Parathyroid adenoma (tissue), 2 donors: ENCODE results near the gene CAMTA1.
"Not testable (repeated sequence)": the region's sequence is repeated elsewhere in the genome, so short reads cannot be mapped to it uniquely, and the experiment has no call there.

Source experiments
- H2AFZ ChIP-seq: fragments of 300-600 bp; sonication (generic); one replicate; pipeline ENCODE4 v1.7.0; 2017; ENCODE audit warnings: antibody characterized with exemption, mild to moderate bottlenecking
- H3K27ac ChIP-seq: fragments of 300-600 bp; sonication (generic); one replicate; pipeline ENCODE4 v1.7.0; 2017
- H3K27me3 ChIP-seq: fragments of 300-600 bp; sonication (generic); one replicate; pipeline ENCODE4 v1.7.0; 2017; ENCODE audit warnings: low read length; ENCODE audit not compliant: control insufficient read depth, insufficient read depth
- H3K36me3 ChIP-seq: fragments of 300-600 bp; sonication (generic); one replicate; pipeline ENCODE4 v1.7.0; 2017; ENCODE audit warnings: low read length; ENCODE audit not compliant: control insufficient read depth, insufficient read depth
- H3K4me1 ChIP-seq: fragments of 300-600 bp; sonication (generic); one replicate; pipeline ENCODE4 v1.7.0; 2017; ENCODE audit warnings: control low read depth
- H3K4me2 ChIP-seq: fragments of 300-600 bp; sonication (generic); one replicate; pipeline ENCODE4 v1.7.0; 2017; ENCODE audit warnings: low read length
- H3K4me3 ChIP-seq: fragments of 300-600 bp; sonication (generic); one replicate; pipeline ENCODE4 v1.7.0; 2017; ENCODE audit warnings: low read depth, low read length
- H3K79me2 ChIP-seq: fragments of 300-600 bp; sonication (generic); one replicate; pipeline ENCODE4 v1.7.0; 2017; ENCODE audit warnings: control low read depth
- H3K9ac ChIP-seq: fragments of 300-600 bp; sonication (generic); one replicate; pipeline ENCODE4 v1.7.0; 2017; ENCODE audit warnings: mild to moderate bottlenecking
- H3K9me3 ChIP-seq: fragments of 300-600 bp; sonication (generic); one replicate; pipeline ENCODE4 v1.7.0; 2017; ENCODE audit warnings: low read length; ENCODE audit not compliant: control insufficient read depth
- TF ChIP-seq, protein P1 (sequence below): fragments of 300-600 bp; sonication (generic); IDR thresholded peaks from one replicate; pipeline ENCODE4 v1.7.0; 2017; ENCODE audit warnings: antibody characterized with exemption, mild to moderate bottlenecking
- donor health status: primary hyperparathyroidism.

The CAMTA1 gene

DNA sequence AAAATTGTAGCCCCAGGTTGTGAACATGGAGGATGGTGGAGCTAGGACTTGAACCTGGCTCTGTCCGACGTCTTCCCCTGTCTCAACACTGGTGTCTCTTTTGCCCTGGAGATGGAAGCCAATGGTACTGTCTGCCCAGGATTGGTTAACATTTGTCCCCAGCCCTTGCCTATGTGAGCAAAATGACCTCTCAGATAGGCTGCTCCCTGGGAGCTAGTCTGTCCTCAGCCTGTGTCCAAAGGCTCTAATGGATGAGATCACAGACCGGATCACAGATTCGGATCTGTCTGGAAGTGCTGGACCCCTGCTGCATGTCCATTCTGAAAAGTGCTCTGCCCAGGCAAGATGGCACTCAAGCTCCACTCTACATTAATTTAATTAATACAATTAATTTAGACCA lies 591.4 kb downstream of the CAMTA1 start:
- H3K79me2 ChIP-seq = no peaks in the 10 kb centered on the region
- H3K27ac ChIP-seq = no peak overlapping the region
- no peak overlapping the region for H3K4me3 ChIP-seq
- H3K4me1 ChIP-seq = peaks cover 8% of the 10 kb centered on the region
- TF ChIP-seq, protein P1, sequence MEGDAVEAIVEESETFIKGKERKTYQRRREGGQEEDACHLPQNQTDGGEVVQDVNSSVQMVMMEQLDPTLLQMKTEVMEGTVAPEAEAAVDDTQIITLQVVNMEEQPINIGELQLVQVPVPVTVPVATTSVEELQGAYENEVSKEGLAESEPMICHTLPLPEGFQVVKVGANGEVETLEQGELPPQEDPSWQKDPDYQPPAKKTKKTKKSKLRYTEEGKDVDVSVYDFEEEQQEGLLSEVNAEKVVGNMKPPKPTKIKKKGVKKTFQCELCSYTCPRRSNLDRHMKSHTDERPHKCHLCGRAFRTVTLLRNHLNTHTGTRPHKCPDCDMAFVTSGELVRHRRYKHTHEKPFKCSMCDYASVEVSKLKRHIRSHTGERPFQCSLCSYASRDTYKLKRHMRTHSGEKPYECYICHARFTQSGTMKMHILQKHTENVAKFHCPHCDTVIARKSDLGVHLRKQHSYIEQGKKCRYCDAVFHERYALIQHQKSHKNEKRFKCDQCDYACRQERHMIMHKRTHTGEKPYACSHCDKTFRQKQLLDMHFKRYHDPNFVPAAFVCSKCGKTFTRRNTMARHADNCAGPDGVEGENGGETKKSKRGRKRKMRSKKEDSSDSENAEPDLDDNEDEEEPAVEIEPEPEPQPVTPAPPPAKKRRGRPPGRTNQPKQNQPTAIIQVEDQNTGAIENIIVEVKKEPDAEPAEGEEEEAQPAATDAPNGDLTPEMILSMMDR = no peak
- no peak overlapping the region for H3K4me2 ChIP-seq
- no peaks in the 10 kb centered on the region for H3K9me3 ChIP-seq
- H3K36me3 ChIP-seq = no peaks in the 10 kb centered on the region
- H3K27me3 ChIP-seq = no peaks in the 10 kb centered on the region
- no peak overlapping the region for H2AFZ ChIP-seq
- no peak overlapping the region for H3K9ac ChIP-seq

- Histone ChIP-seq H3K27ac (peak overlapping the region; percentile 81), H3K4me1 (peaks cover 8% of the 10 kb centered on the region), H3K9ac (no peak overlapping the region), H3K27me3 (no peaks in the 10 kb centered on the region), H3K9me3 (peaks cover 3% of the 10 kb centered on the region), H3K36me3 (no peaks in the 10 kb centered on the region), H3K4me3 (no peak overlapping the region), H2AFZ (no peak overlapping the region), H3K79me2 (no peaks in the 10 kb centered on the region), H3K4me2 (peak overlapping the region; percentile 7)
- TF ChIP-seq, protein P1 = no peak
Observed at GRCh38 chr1:7378346-7379130, 593.3 kb downstream of the CAMTA1 start.

DNA sequence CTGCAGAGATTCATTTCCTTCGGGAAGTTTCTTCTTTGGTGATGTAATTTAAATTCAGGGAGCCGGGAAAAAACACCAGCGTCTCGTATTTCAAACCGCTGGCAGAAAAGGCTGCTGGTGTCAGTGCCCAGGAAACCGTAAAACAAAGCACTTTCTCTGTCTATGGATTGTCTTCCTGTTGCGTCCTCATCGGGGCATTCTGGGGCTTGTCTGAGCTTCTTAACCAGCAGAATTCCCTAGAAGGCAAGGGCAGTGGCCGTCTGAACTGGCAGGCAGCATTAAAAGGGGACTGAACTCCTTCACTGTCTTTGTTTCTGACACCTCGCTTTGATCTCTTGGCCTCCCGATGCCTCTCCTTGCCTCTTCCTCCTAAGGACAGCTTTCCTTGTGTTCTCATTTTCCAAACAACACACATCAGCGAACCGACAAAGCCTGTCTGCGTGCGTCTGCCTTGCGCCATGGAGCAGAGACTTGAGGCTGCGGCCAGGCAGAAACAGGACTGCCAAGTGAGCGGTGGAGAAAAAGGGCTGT lies 594.3 kb downstream of the CAMTA1 start:
- peak overlapping the region; percentile 81 for H3K27ac ChIP-seq
- peak overlapping the region; percentile 7 for H3K4me2 ChIP-seq
- no peaks in the 10 kb centered on the region for H3K79me2 ChIP-seq
- peak overlapping the region; percentile 17 for H3K4me3 ChIP-seq
- no peak overlapping the region for H3K9ac ChIP-seq
- TF ChIP-seq, protein P1 = no peak
- H3K9me3 ChIP-seq = peaks cover 3% of the 10 kb centered on the region
- no peaks in the 10 kb centered on the region for H3K36me3 ChIP-seq
- H3K27me3 ChIP-seq = no peaks in the 10 kb centered on the region
- H2AFZ ChIP-seq = peak overlapping the region; percentile 60
- peaks cover 8% of the 10 kb centered on the region for H3K4me1 ChIP-seq

DNA sequence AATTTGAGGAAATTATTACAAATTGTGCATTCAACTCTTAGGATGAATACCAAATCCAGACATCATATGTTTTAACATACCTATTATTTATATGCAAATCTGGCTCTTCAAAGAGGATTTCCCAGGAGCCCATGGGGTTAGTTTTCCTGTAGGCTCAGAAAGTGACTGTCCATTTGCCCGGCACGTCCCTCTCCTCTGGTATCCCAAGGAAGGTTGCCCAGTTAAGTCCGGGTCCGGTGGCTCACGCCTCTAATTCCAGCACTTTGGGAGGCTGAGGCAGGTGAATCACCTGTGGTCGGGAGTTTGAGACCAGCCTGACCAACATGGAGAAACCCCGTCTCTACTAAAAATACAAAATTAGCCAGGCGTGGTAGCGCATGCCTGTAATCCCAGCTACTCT lies 594.8 kb downstream of the CAMTA1 start:
- H3K27ac ChIP-seq = peak overlapping the region; percentile 81
- not testable (repeated sequence) for H3K9ac ChIP-seq, H3K4me3 ChIP-seq, H3K79me2 ChIP-seq, H3K36me3 ChIP-seq, H3K9me3 ChIP-seq, H3K4me1 ChIP-seq, H3K27me3 ChIP-seq
- H2AFZ ChIP-seq = peak overlapping the region; percentile 60
- H3K4me2 ChIP-seq = peak overlapping the region; percentile 7

DNA sequence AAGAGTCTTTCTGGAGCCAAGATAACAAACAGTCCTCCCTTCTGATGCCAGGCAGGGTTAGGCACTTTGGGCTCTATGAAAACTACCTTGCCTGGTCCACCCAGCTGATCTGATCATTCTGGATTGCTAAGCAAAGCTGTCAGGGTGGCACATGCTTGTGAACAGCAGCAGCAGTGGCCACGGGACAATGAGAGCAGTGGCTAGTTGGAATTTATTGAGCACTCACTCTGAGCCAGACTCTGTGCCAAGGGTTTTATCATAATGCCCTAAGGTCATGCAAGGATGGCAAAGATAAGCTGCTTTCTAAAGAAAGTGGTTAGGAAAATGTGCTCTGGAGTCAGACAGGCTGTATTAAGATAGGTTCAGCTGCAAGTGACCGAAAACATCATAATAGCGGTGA lies 595.5 kb downstream of the CAMTA1 start:
- peak overlapping the region; percentile 81 for H3K27ac ChIP-seq
- H3K27me3 ChIP-seq = no peaks in the 10 kb centered on the region

GRCh38 chr1:7381729-7382128 lies 596.5 kb downstream of the CAMTA1 start:
- H3K4me1 ChIP-seq, H3K4me3 ChIP-seq, H3K4me2 ChIP-seq, H2AFZ ChIP-seq, H3K9me3 ChIP-seq, H3K9ac ChIP-seq, H3K27me3 ChIP-seq, H3K36me3 ChIP-seq, H3K27ac ChIP-seq, H3K79me2 ChIP-seq: not testable (repeated sequence)

More for the DNA sequence above, 595.5 kb downstream of the CAMTA1 start:
- Histone ChIP-seq H3K36me3 (no peaks in the 10 kb centered on the region), H3K9ac (no peak overlapping the region), H3K4me2 (peak overlapping the region; percentile 44), H3K4me1 (peaks cover 8% of the 10 kb centered on the region), H3K9me3 (peaks cover 3% of the 10 kb centered on the region), H3K79me2 (no peaks in the 10 kb centered on the region), H2AFZ (peak overlapping the region; percentile 42), H3K4me3 (no peak overlapping the region)
- TF ChIP-seq, protein P1 = no peak
